Mucosa of rectum (tissue), 2 donors: ENCODE data around the gene LYST.
"Not testable (repeated sequence)": the region's sequence is repeated elsewhere in the genome, so short reads cannot be mapped to it uniquely, and the experiment has no call there.

Experiments used
- H3K27ac ChIP-seq, 2 donors: one replicate each; pipeline ENCODE4 v1.7.0; 2013; ENCODE audit warnings: inconsistent platforms in 2 of 2, low read depth in 2 of 2, low read length in 2 of 2
- H3K27me3 ChIP-seq, 2 donors: one replicate each; pipeline ENCODE4 v1.7.0; 2013; ENCODE audit warnings: low read length in 2 of 2; ENCODE audit not compliant: control insufficient read depth in 2 of 2, insufficient read depth in 2 of 2
- H3K36me3 ChIP-seq, 2 donors: one replicate each; pipeline ENCODE4 v1.7.0; 2013; ENCODE audit warnings: low read length in 2 of 2; ENCODE audit not compliant: control insufficient read depth in 2 of 2, insufficient read depth in 2 of 2
- H3K4me1 ChIP-seq, 2 donors: one replicate each; pipeline ENCODE4 v1.7.0; 2013; ENCODE audit warnings: low read length in 2 of 2, mild to moderate bottlenecking in 1 of 2; ENCODE audit not compliant: control insufficient read depth in 2 of 2, insufficient read depth in 2 of 2
- H3K4me3 ChIP-seq, 2 donors: one replicate each; pipeline ENCODE4 v1.7.0; 2013; ENCODE audit warnings: low read length in 2 of 2
- H3K9ac ChIP-seq, 2 donors: one replicate each; pipeline ENCODE4 v1.7.0; 2013; ENCODE audit warnings: low read length in 2 of 2, low read depth in 1 of 2, mild to moderate bottlenecking in 1 of 2
- H3K9me3 ChIP-seq, 2 donors: one replicate each; pipeline ENCODE4 v1.7.0; 2013; ENCODE audit warnings: low read length in 2 of 2; ENCODE audit not compliant: control insufficient read depth in 2 of 2
- donor health status: healthy.
- donor health status: Normal muscosa, but diverticular disease.

The LYST gene

GRCh38 chr1:235802573-235803346 is 63.9 kb downstream of the LYST start:
- peaks cover 7 to 13% of the 10 kb centered on the region in 2 donors for H3K36me3 ChIP-seq
- no peak overlapping the region for H3K4me3 ChIP-seq

GRCh38 chr1:235799264-235799663 is 67.4 kb downstream of the LYST start:
- Histone ChIP-seq H3K27me3 (no peaks in the 10 kb centered on the region), H3K9ac (no peak overlapping the region), H3K27ac (no peak overlapping the region), H3K9me3 (no peaks in the 10 kb centered on the region), H3K36me3 (peaks cover 2 to 4% of the 10 kb centered on the region in 2 donors), H3K4me3 (no peak overlapping the region), H3K4me1 (no peaks in the 10 kb centered on the region)

More at GRCh38 chr1:235802573-235803346, 63.9 kb downstream of the LYST start:
- H3K4me1 ChIP-seq = no peaks in the 10 kb centered on the region
- H3K9ac ChIP-seq = no peak overlapping the region
- no peak overlapping the region for H3K27ac ChIP-seq
- H3K27me3 ChIP-seq = no peaks in the 10 kb centered on the region
- no peaks in the 10 kb centered on the region for H3K9me3 ChIP-seq

GRCh38 chr1:235791532-235792060 is 75.1 kb downstream of the LYST start:
- no peak overlapping the region for H3K4me3 ChIP-seq
- peaks cover 3 to 22% of the 10 kb centered on the region in 2 donors for H3K36me3 ChIP-seq
- no peaks in the 10 kb centered on the region for H3K27me3 ChIP-seq
- H3K4me1 ChIP-seq = no peaks in the 10 kb centered on the region
- H3K9ac ChIP-seq = no peak overlapping the region
- no peak overlapping the region for H3K27ac ChIP-seq
- no peaks in the 10 kb centered on the region for H3K9me3 ChIP-seq

- no peak overlapping the region for H3K4me3 ChIP-seq
- peaks cover 3 to 18% of the 10 kb centered on the region in 2 donors for H3K36me3 ChIP-seq
- H3K9me3 ChIP-seq = no peaks in the 10 kb centered on the region
- H3K27ac ChIP-seq = no peak overlapping the region
- no peaks in the 10 kb centered on the region for H3K4me1 ChIP-seq
- H3K9ac ChIP-seq = no peak overlapping the region
- H3K27me3 ChIP-seq = no peaks in the 10 kb centered on the region
Observed at GRCh38 chr1:235790123-235790522, 76.6 kb downstream of the LYST start.

- H3K9me3 ChIP-seq, H3K27ac ChIP-seq, H3K27me3 ChIP-seq, H3K9ac ChIP-seq, H3K4me1 ChIP-seq, H3K4me3 ChIP-seq: not testable (repeated sequence)
- H3K36me3 ChIP-seq = peaks cover 3 to 19% of the 10 kb centered on the region in 2 donors
Observed at GRCh38 chr1:235786227-235786898, 80.3 kb downstream of the LYST start.

GRCh38 chr1:235784950-235785349 is 81.8 kb downstream of the LYST start:
- no peaks in the 10 kb centered on the region for H3K4me1 ChIP-seq
- peaks cover 5 to 13% of the 10 kb centered on the region in 2 donors for H3K36me3 ChIP-seq
- no peaks in the 10 kb centered on the region for H3K9me3 ChIP-seq
- no peak overlapping the region for H3K4me3 ChIP-seq
- no peak overlapping the region for H3K27ac ChIP-seq
- H3K27me3 ChIP-seq = no peaks in the 10 kb centered on the region
- no peak overlapping the region for H3K9ac ChIP-seq

- no peak overlapping the region for H3K4me3 ChIP-seq
- no peak overlapping the region for H3K27ac ChIP-seq
- peaks cover 3 to 6% of the 10 kb centered on the region in 2 donors for H3K36me3 ChIP-seq
- H3K9me3 ChIP-seq = no peaks in the 10 kb centered on the region
- no peak overlapping the region for H3K9ac ChIP-seq
- H3K4me1 ChIP-seq = no peaks in the 10 kb centered on the region
- H3K27me3 ChIP-seq = no peaks in the 10 kb centered on the region
Observed at GRCh38 chr1:235783148-235783776, 83.4 kb downstream of the LYST start.

GRCh38 chr1:235782601-235783000 is 84.1 kb downstream of the LYST start:
- peaks cover 3 to 6% of the 10 kb centered on the region in 2 donors for H3K36me3 ChIP-seq
- no peak overlapping the region for H3K27ac ChIP-seq
- no peaks in the 10 kb centered on the region for H3K27me3 ChIP-seq
- no peaks in the 10 kb centered on the region for H3K9me3 ChIP-seq
- H3K4me1 ChIP-seq = no peaks in the 10 kb centered on the region
- H3K9ac ChIP-seq = no peak overlapping the region
- H3K4me3 ChIP-seq = no peak overlapping the region

GRCh38 chr1:235781807-235782206 is 84.9 kb downstream of the LYST start:
- Histone ChIP-seq H3K36me3 (peaks cover 3 to 4% of the 10 kb centered on the region in 2 donors), H3K9ac (no peak overlapping the region), H3K9me3 (no peaks in the 10 kb centered on the region), H3K4me1 (no peaks in the 10 kb centered on the region), H3K27ac (no peak overlapping the region), H3K4me3 (no peak overlapping the region), H3K27me3 (no peaks in the 10 kb centered on the region)

GRCh38 chr1:235779770-235780169 is 86.9 kb downstream of the LYST start:
- peaks cover 8 to 12% of the 10 kb centered on the region in 2 donors for H3K36me3 ChIP-seq
- H3K4me3 ChIP-seq = no peak overlapping the region
- H3K27ac ChIP-seq = no peak overlapping the region
- H3K9ac ChIP-seq = no peak overlapping the region
- H3K27me3 ChIP-seq = no peaks in the 10 kb centered on the region
- H3K4me1 ChIP-seq = no peaks in the 10 kb centered on the region
- no peaks in the 10 kb centered on the region for H3K9me3 ChIP-seq
